ENCODE measurements around the gene KCNK15. TPM values are rescaled to one million over a fixed set of nuclear protein-coding genes. Genes with fewer than 3 reads are reported as not detected.

KCNK15 gene
- total and polyA plus RNA-seq, 8 donors: 0.09 to 3.1 (median 1.8) TPM; not detected in 5

- no peak overlapping the region for H3K4me3 ChIP-seq
- no peak overlapping the region for H3K27ac ChIP-seq
- no peaks in the 10 kb centered on the region for H3K9me3 ChIP-seq
- H3K36me3 ChIP-seq: no peaks in the 10 kb centered on the region
- H3K4me1 ChIP-seq: peaks cover 4 to 8% of the 10 kb centered on the region in 2 donors
- intact Hi-C loops (cut with DNase I): loop anchor here in 1 of 2 donors (5.0 kb wide), 1 partner anchor 115 kb away; no protein-coding TSS in a partner anchor
- no peak for ATAC-seq
- no peak for DNase-seq
- H3K27me3 ChIP-seq: peaks cover 0 to 30% of the 10 kb centered on the region in 2 donors
- no peak for TF ChIP-seq CTCF (IDR thresholded peaks at IDR 0.05)
Observed at GRCh38 chr20:44752099-44752931, 6.7 kb downstream of the KCNK15 start.

- Histone ChIP-seq H3K4me1 (peaks cover 0 to 4% of the 10 kb centered on the region in 2 donors), H3K27me3 (peaks cover 0 to 26% of the 10 kb centered on the region in 2 donors), H3K36me3 (no peaks in the 10 kb centered on the region), H3K27ac (no peak overlapping the region), H3K4me3 (no peak overlapping the region), H3K9me3 (no peaks in the 10 kb centered on the region)
- DNase-seq: no peak
- intact Hi-C loops (cut with DNase I): loop anchor here in 1 of 2 donors (5.0 kb wide), 1 partner anchor 113 kb away; no protein-coding TSS in a partner anchor
- no peak for ATAC-seq
- no peak for TF ChIP-seq CTCF (IDR thresholded peaks at IDR 0.05)
Observed at GRCh38 chr20:44754554-44754953, 8.9 kb downstream of the KCNK15 start.

- no peaks in the 10 kb centered on the region for H3K4me1 ChIP-seq
- H3K36me3 ChIP-seq: no peaks in the 10 kb centered on the region
- H3K4me3 ChIP-seq: no peak overlapping the region
- H3K27ac ChIP-seq: no peak overlapping the region
- peaks cover 0 to 11% of the 10 kb centered on the region in 2 donors for H3K27me3 ChIP-seq
- no peak for TF ChIP-seq CTCF (IDR thresholded peaks at IDR 0.05)
- DNase-seq (no peak), ATAC-seq (no peak)
- intact Hi-C loops (cut with DNase I): no loop called here
- no peaks in the 10 kb centered on the region for H3K9me3 ChIP-seq
Observed at GRCh38 chr20:44756011-44756688, 10.5 kb downstream of the KCNK15 start.

- Histone ChIP-seq H3K27ac (no peak overlapping the region), H3K4me3 (no peak overlapping the region), H3K9me3 (no peaks in the 10 kb centered on the region), H3K27me3 (peaks cover 0 to 3% of the 10 kb centered on the region in 2 donors), H3K36me3 (no peaks in the 10 kb centered on the region), H3K4me1 (peaks cover 0 to 3% of the 10 kb centered on the region in 2 donors)
- ATAC-seq (no peak), DNase-seq (no peak)
- TF ChIP-seq CTCF (IDR thresholded peaks at IDR 0.05): no peak
- intact Hi-C loops (cut with DNase I): no loop called here
Observed at GRCh38 chr20:44756956-44757355, 11.3 kb downstream of the KCNK15 start.

All from left lung (tissue), 10 donors.